NT2/D1 (cell line): ENCODE results near the gene EFCAB8.

Experiments
- SUZ12 ChIP-seq: IDR thresholded peaks from 2 replicates; pipeline ENCODE4 v1.6.1; 2011; ENCODE audit not compliant: insufficient read length, insufficient read depth; ENCODE audit errors: extremely low read depth
- YY1 ChIP-seq: IDR thresholded peaks from 2 replicates; pipeline ENCODE4 v1.6.1; 2011; ENCODE audit not compliant: insufficient read length, insufficient read depth

DNA sequence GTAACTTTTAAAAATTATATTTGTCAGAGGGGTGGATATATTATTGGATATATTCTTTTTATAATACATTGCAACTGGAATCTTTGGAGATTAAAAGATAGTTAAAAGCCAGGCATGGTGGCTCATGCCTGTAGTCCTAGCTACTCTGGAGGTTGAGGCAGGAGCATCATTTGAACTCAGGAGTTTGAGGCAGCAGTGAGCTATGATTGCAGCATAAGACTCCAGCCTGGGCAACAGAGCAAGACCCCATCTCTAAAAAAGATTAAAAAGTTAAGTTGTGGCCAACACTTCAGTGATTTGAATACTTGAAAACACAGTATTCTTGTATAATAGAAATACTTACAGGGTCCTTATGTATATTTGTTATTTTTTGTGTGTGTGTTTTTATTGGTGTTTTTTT lies 23.8 kb upstream of the EFCAB8 start:
- no peak for TF ChIP-seq YY1
- TF ChIP-seq SUZ12 = no peak
